Measurements from ENCODE around the gene PKN1.
A peak's percentile ranks its signal among the peaks of the same experiment; 100 is the strongest.

Gene PKN1

DNA sequence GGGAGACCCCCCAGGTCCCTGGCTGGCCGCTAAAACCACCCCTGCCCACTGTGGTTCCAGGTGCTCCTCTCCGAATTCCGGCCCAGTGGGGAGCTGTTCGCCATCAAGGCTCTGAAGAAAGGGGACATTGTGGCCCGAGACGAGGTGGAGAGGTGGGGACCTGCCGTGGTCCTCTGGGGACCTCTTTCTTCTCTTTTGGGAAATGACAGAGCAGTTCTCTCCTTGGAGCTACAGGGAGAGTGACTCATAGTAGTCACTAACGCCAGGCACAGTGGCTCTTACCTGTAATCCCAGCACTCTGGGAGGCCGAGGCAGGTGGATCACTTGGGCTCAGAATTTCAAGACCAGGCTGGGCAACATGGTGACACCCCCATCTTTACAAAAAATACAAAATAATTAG lies 34.7 kb downstream of the PKN1 start:
- peak; percentile 19 for DNase-seq

- no peak for DNase-seq
These were observed 37.1 kb downstream of the PKN1 start for GRCh38 chr19:14470031-14470876.

- no peak for DNase-seq
These were observed 38.5 kb downstream of the PKN1 start for GRCh38 chr19:14471436-14472187.

DNA sequence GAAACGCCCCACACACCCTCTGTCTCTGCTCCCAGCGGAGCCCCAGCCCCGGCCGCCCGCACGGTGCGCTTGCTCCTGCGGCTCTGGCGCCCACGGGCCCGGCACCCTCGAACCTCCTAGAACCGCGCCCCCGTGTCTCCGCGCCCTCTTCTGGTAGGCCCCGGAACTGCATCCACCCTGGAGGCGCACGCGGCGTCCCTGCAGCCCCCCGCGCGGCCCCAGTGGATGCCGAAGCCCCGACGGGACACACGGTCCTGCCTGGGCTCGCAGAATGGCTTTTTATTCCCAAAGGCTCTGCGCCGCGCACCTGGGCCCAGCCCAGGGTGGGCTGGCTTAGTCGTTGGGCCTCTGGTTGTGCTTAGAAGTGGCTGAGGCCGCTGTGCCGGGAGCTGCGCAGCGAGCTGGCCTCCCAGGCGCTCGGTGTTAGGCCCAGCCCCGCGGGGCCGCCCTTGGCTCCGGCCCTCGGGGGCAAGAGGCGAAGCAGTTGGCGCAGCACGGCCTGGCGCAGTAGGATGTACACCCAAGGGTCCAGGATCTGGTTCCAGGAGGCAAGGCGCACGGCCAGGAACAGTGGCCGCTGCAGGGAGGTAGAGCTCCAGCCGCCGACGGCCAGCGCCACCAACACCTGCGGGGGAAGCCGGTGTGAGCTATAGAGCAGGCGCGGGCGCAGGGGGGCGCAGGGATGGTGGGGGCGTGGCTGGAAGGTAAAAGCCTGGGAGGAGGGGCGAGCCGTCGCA lies 39.3 kb downstream of the PKN1 start:
- peak; percentile 79 for DNase-seq

GRCh38 chr19:14473073-14473977 lies 40.2 kb downstream of the PKN1 start:
- peak; percentile 40 for DNase-seq

- DNase-seq = peak; percentile 31
These were observed 41.0 kb downstream of the PKN1 start for GRCh38 chr19:14473978-14474578.

GRCh38 chr19:14474827-14475226 lies 41.7 kb downstream of the PKN1 start:
- DNase-seq = peak; percentile 30

DNA sequence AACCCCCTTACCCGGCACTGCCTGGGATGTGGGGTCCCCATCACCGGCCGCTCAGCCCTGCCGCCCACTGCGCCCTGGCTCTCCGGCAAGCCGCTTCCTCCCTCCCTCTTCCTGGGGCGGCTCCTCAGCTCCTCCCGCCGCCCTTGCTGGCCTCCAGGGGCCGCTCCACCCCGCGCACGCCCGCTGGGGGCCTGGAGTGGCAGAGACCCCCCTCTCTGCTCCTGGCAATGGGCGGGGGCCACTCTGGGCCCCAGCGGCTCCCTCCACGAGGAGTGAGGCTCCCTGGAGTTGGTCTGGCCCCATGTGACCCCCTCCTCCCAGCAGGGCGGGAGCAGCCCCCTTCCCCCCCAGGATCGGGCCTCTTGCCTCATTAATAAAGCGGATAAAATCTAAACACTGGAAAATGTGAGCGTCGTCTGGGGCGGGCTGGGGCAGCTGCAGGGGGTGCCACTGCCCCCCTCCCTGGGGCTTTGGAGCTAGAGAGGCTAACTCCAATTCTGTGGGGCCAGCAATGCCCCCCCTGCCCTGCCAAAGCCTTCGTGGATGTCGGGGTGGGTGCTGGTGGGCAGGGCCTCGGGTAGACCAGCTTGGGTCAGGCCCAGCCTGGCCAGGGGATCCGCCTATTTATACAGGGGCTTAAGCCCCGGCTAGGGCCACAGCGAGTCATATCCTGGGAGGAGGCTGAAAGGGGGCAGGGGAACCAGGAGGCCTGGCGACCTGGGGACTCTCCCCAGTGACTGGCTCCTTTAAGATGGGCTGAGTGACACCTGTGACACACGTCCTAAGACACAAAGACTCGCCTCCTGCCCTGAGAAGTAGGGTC lies 42.4 kb downstream of the PKN1 start, which contains the start of gene PTGER1:
Gene PTGER1 (minus strand): TSS at position 104 of the 823 bp plus-strand sequence. CDS start 1,034 bp downstream, outside the sequence.
- peak; percentile 36 for DNase-seq

- no peak for DNase-seq
These were observed 43.2 kb downstream of the PKN1 start for GRCh38 chr19:14476327-14476672.

DNA sequence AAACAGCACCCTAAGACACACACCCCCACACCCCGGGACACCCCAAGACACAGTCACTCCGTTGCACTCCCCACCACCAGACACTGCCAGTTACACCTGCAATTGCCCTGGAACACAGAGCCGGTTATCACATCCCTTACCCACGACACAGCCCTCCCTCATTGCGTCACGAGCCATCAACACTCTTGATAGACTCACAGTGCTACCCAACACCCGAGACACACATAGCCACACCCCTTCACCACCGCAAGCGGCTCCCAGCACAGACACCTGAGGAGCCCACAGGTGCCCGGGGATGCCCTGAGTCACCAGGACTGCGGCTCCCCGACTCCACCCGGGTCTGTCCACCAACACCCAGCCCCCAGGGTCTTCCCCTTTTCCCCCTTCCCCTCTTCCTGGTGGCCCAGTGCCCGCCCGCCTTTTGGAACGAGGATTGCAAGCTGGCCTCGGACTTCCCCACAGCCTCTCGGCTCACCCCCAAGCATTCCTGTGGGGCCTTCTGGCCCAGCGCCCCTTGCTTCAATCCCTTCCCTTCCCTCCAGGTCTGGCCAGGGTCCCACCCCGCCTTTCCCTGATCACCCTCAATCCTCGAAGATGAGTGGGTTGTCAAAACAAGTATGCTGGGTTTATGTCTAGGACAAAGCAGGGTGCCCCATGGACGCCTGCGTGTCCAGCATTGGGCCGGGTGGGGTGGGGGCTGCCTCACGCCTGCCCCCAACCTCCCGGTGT lies 43.7 kb downstream of the PKN1 start:
- no peak for DNase-seq

GRCh38 chr19:14477418-14478112 lies 44.5 kb downstream of the PKN1 start:
- peak; percentile 82 for DNase-seq

GRCh38 chr19:14478113-14478545 lies 45.0 kb downstream of the PKN1 start:
- no peak for DNase-seq

DNA sequence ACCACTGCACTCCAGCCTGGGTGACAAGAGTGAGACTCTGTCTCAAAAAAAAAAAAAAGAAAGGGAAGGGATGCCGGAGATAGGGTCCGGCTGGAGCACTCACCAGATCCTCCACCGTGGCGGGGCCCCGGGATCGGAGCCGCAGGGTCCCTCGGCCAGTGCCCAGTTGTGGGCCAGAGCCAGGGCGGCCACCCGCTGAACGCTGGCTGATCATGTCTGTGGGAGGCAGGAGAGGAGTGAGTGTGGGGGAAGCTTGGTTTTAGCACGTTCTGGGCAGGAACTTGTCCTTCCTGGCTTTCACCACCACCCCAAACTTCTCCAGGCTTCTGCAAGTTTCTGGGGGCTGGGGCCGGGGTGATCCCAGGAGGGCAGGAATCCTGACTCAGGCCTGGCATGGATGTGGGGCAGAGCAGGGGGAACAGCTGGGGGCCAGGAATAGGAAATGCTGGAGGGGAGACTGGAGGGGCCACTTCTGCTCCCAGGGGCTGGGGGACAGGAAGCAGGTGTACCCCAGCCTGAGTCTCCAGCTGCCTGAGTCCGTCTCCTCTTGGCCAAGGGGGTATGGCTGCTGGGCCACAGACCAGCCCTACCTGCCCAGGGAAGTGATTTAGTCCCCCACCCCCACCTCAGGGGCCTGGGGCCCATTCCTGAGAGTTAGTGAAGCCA lies 46.3 kb downstream of the PKN1 start:
- DNase-seq = no peak

DNA sequence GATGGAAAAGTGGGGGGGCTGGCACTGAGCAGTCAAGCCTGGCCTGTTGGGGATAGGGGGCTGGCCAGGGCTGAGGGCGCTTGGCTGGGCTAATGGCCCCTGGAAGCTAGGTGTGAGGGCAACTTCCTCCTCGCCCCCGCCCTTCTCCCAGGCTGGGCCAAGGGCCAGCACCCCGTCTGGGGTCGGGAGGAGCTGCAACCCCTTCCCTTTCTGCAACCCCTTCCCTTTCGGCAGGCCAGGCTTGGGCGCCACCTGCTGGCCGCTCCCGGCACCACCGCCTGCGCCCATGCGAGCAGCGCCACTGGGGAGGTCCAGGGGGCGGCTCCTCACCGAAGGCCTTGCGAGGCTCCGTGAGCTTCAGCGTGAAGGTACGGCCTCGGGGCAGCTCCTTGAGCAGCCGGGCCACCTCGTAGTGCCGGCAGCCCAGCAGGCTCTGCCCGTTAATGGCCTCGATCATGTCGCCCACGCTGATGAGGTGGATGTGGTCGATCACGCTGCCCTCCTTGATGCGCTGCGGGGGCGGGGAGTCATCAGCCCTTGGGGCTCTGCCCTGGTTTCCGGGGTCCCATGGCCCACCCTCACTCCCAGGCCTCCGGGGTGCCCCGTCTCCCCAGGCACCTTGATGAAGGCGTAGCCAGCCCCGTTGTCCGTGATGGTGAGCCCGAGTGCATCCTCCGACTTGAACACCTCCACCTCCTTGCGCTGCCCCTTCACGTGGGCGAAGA lies 47.0 kb downstream of the PKN1 start:
- no peak for DNase-seq

DNA sequence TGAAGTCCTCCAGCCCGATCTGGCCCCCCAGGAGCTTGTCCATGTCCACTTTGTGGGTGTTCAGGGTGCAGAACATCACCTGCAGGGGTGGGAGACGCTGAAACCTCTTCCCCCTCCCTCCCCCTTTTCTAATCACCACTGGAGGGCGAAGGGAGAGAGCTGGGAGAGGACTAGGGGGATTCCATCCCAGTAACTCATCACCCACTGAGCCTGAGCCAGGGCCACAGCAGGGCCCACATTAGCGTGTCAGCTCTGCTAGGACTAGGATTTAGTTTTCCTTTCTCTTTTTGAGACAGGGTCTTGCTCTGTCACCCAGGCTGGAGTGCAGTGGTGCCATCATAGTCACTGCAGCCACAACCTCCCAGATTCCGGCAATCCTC lies 47.6 kb downstream of the PKN1 start:
- DNase-seq = no peak

- peak; percentile 15 for DNase-seq
These were observed 49.3 kb downstream of the PKN1 start for GRCh38 chr19:14482172-14482941.

DNA sequence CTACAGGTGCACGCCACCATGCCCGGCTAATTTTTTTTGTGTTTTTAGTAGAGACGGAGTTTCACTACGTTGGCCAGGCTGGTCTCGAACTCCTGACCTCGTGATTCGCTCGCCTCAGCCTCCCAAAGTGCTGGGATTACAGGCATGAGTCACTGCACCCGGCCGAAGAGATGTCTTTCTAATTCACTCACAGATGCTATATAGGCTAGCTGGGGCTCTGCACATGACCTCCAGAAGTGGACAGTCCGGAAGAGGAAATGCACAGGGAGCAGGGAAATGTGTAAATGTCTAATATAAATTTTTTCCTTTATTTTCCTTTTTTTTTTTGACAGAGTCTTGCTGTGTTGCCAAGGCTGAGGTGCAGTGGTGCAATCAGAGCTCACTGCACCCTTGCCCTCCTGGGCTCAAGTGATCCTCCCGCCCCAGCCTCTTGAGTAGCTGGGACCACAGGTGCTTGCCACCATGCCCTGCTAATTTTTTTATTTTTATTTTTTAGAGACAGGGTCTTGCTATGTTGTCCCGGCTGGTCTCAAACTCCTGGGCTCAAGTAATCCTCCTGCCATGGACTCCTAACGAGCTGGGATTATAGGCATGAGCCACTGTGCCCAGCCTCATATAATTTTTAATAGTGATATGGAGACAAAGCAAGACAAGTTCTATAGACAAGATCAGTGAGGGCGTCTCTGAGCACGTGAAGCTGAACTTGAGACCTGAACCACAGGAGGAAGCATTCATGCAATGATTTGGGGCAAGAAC lies 54.4 kb downstream of the PKN1 start:
- DNase-seq = no peak
